SJCRH30 (cell line): ENCODE results near the gene IER3. TPM values are rescaled to one million over a fixed set of nuclear protein-coding genes. Genes with fewer than 3 reads are reported as not detected.

Experiments
- DNase-seq, 2 experiments: peaks; one replicate each; pipeline ENCODE4 v3.0.0-alpha.2; 2015 to 2020
- H3K27ac ChIP-seq: fragments of 250-450 bp; sonication (Bioruptor Pico); 2 replicates; pipeline ENCODE4 v1.5.1; 2020; ENCODE audit warnings: mild to moderate bottlenecking, moderate library complexity
- H3K27me3 ChIP-seq: fragments of 250-450 bp; sonication (Bioruptor Pico); 2 replicates; pipeline ENCODE4 v1.5.1; 2020; ENCODE audit warnings: mild to moderate bottlenecking, moderate library complexity
- H3K36me3 ChIP-seq: fragments of 250-450 bp; sonication (Bioruptor Pico); 2 replicates; pipeline ENCODE4 v1.5.1; 2020; ENCODE audit warnings: mild to moderate bottlenecking, moderate library complexity
- H3K4me1 ChIP-seq: fragments of 250-450 bp; sonication (Bioruptor Pico); 2 replicates; pipeline ENCODE4 v1.5.1; 2020; ENCODE audit warnings: mild to moderate bottlenecking, moderate library complexity
- H3K4me3 ChIP-seq: fragments of 250-450 bp; sonication (Bioruptor Pico); 2 replicates; pipeline ENCODE4 v1.5.1; 2020; ENCODE audit warnings: mild to moderate bottlenecking, moderate library complexity
- H3K9me3 ChIP-seq: fragments of 250-450 bp; sonication (Bioruptor Pico); replicated peaks from 2 replicates; pipeline ENCODE4 v1.5.1; 2020; ENCODE audit warnings: mild to moderate bottlenecking, moderate library complexity
- total RNA-seq: library from RNA; depleted of rRNA; stranded (reverse); fragments of >200 nt; shearing (Covaris generic); gene quantifications from 2 replicates; pipeline ENCODE4 v1.2.3, GENCODE V29; 2014; rRNA removed

The IER3 gene
- total RNA-seq, result 19.9 and 22.1 TPM in 2 replicates

- peak within 1 kb of the TSS; percentile 80 for H3K4me3 ChIP-seq
- peaks cover 7% of the 10 kb centered on the region for H3K36me3 ChIP-seq
- no peaks in the 10 kb centered on the region for H3K27me3 ChIP-seq
- H3K27ac ChIP-seq, result peak within 1 kb of the TSS; percentile 64
- DNase-seq, result peak; percentile 75 to 83
- H3K4me1 ChIP-seq, result peaks cover 7% of the 10 kb centered on the region; the same call in 1 of the 2 replicates
- no peaks in the 10 kb centered on the region for H3K9me3 ChIP-seq
These were observed at the start of gene IER3 for GRCh38 chr6:30744054-30744805. TSS of gene IER3 (minus strand) at chr6:30744547. CDS start at chr6:30744518, 29 bp downstream.

GRCh38 chr6:30793521-30794194, 49.3 kb upstream of the IER3 start:
- H3K9me3 ChIP-seq, result no peaks in the 10 kb centered on the region
- H3K4me3 ChIP-seq, result no peak overlapping the region
- DNase-seq, result peak in 1 of 2 experiments; percentile 33
- no peaks in the 10 kb centered on the region for H3K36me3 ChIP-seq
- no peaks in the 10 kb centered on the region for H3K27me3 ChIP-seq
- H3K4me1 ChIP-seq, result peaks cover 20% of the 10 kb centered on the region
- peak overlapping the region; percentile 22; the same call in 1 of the 2 replicates for H3K27ac ChIP-seq

- Histone ChIP-seq H3K4me3 (no peak overlapping the region), H3K27ac (no peak overlapping the region), H3K27me3 (no peaks in the 10 kb centered on the region), H3K36me3 (no peaks in the 10 kb centered on the region), H3K4me1 (peaks cover 11% of the 10 kb centered on the region), H3K9me3 (no peaks in the 10 kb centered on the region)
- no peak for DNase-seq
These were observed 48.4 kb upstream of the IER3 start for GRCh38 chr6:30792786-30793185.

- Histone ChIP-seq H3K4me3 (no peak overlapping the region), H3K36me3 (no peaks in the 10 kb centered on the region), H3K27ac (no peak overlapping the region), H3K4me1 (peaks cover 10% of the 10 kb centered on the region), H3K27me3 (no peaks in the 10 kb centered on the region), H3K9me3 (no peaks in the 10 kb centered on the region)
- no peak for DNase-seq
These were observed 46.5 kb upstream of the IER3 start for GRCh38 chr6:30790724-30791383.

- DNase-seq, result no peak
- Histone ChIP-seq H3K4me1 (peaks cover 7% of the 10 kb centered on the region), H3K27me3 (no peaks in the 10 kb centered on the region), H3K9me3 (no peaks in the 10 kb centered on the region), H3K4me3 (no peak overlapping the region), H3K36me3 (no peaks in the 10 kb centered on the region), H3K27ac (no peak overlapping the region)
These were observed 45.3 kb upstream of the IER3 start for GRCh38 chr6:30789606-30790005.

GRCh38 chr6:30787954-30788353, 43.6 kb upstream of the IER3 start:
- H3K27ac ChIP-seq, result no peak overlapping the region
- peaks cover 4% of the 10 kb centered on the region; the same call in 1 of the 2 replicates for H3K4me1 ChIP-seq
- H3K4me3 ChIP-seq, result no peak overlapping the region
- H3K27me3 ChIP-seq, result no peaks in the 10 kb centered on the region
- no peaks in the 10 kb centered on the region for H3K9me3 ChIP-seq
- no peak for DNase-seq
- H3K36me3 ChIP-seq, result no peaks in the 10 kb centered on the region

GRCh38 chr6:30782425-30783014, 38.2 kb upstream of the IER3 start:
- Histone ChIP-seq H3K36me3 (no peaks in the 10 kb centered on the region), H3K4me1 (peaks cover 27% of the 10 kb centered on the region), H3K4me3 (peak overlapping the region; percentile 41), H3K9me3 (no peaks in the 10 kb centered on the region), H3K27ac (peak overlapping the region; percentile 81), H3K27me3 (no peaks in the 10 kb centered on the region)
- no peak for DNase-seq

GRCh38 chr6:30781743-30782424, 37.5 kb upstream of the IER3 start:
- H3K36me3 ChIP-seq, result no peaks in the 10 kb centered on the region
- H3K27me3 ChIP-seq, result no peaks in the 10 kb centered on the region
- peak; percentile 96 to 97 for DNase-seq
- peak overlapping the region; percentile 81 for H3K27ac ChIP-seq
- H3K9me3 ChIP-seq, result no peaks in the 10 kb centered on the region
- peak overlapping the region; percentile 41 for H3K4me3 ChIP-seq
- peaks cover 27% of the 10 kb centered on the region for H3K4me1 ChIP-seq

GRCh38 chr6:30781395-30781742, 37.0 kb upstream of the IER3 start:
- H3K27me3 ChIP-seq, result no peaks in the 10 kb centered on the region
- no peaks in the 10 kb centered on the region for H3K9me3 ChIP-seq
- peak overlapping the region; percentile 81 for H3K27ac ChIP-seq
- DNase-seq, result peak in 1 of 2 experiments; percentile 32
- H3K36me3 ChIP-seq, result no peaks in the 10 kb centered on the region
- peak overlapping the region; percentile 41 for H3K4me3 ChIP-seq
- H3K4me1 ChIP-seq, result peaks cover 27% of the 10 kb centered on the region

- no peak overlapping the region for H3K27ac ChIP-seq
These were observed 36.2 kb upstream of the IER3 start for GRCh38 chr6:30780642-30780920.

GRCh38 chr6:30779850-30780641, 35.7 kb upstream of the IER3 start:
- H3K27me3 ChIP-seq, result no peaks in the 10 kb centered on the region
- no peaks in the 10 kb centered on the region for H3K36me3 ChIP-seq
- H3K9me3 ChIP-seq, result no peaks in the 10 kb centered on the region
- H3K4me1 ChIP-seq, result peaks cover 27% of the 10 kb centered on the region
- DNase-seq, result no peak
- H3K4me3 ChIP-seq, result no peak overlapping the region
- H3K27ac ChIP-seq, result peak overlapping the region; percentile 9; the same call in 1 of the 2 replicates

More at GRCh38 chr6:30780642-30780920, 36.2 kb upstream of the IER3 start:
- H3K9me3 ChIP-seq, result no peaks in the 10 kb centered on the region
- H3K27me3 ChIP-seq, result no peaks in the 10 kb centered on the region
- peaks cover 27% of the 10 kb centered on the region for H3K4me1 ChIP-seq
- no peaks in the 10 kb centered on the region for H3K36me3 ChIP-seq
- DNase-seq, result no peak
- H3K4me3 ChIP-seq, result no peak overlapping the region

- no peaks in the 10 kb centered on the region for H3K9me3 ChIP-seq
- peaks cover 25% of the 10 kb centered on the region for H3K4me1 ChIP-seq
- H3K27ac ChIP-seq, result no peak overlapping the region
- no peak for DNase-seq
- no peak overlapping the region for H3K4me3 ChIP-seq
- no peaks in the 10 kb centered on the region for H3K27me3 ChIP-seq
- H3K36me3 ChIP-seq, result no peaks in the 10 kb centered on the region
These were observed 33.8 kb upstream of the IER3 start for GRCh38 chr6:30778001-30778635.

- H3K4me1 ChIP-seq, result peaks cover 15% of the 10 kb centered on the region
- no peaks in the 10 kb centered on the region for H3K27me3 ChIP-seq
- no peaks in the 10 kb centered on the region for H3K36me3 ChIP-seq
- no peaks in the 10 kb centered on the region for H3K9me3 ChIP-seq
- H3K27ac ChIP-seq, result no peak overlapping the region
- no peak overlapping the region for H3K4me3 ChIP-seq
- no peak for DNase-seq
These were observed 32.8 kb upstream of the IER3 start for GRCh38 chr6:30777155-30777485.
